ENCODE measurements around the gene C1QTNF8.

DNA sequence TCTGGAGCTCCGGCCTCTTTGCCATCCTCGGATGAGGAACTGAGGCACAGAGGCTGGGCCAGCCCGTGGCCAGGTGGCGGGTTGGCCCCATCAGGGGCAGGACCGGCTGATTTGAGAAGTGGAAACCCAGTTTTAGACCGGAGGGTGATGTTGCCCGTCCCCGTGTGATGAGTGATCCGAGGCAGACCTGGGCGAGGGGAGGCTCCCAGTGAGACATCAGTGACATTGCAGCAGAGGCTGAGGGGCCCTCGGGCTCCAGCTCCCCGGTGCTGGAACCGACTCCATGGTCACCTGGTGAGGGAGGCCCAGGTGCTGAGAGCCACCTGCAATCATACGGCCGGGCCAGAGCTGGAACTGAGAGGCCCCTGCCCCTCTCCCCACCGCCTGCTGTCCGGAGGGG, 30.0 kb upstream of the C1QTNF8 start:
- TF ChIP-seq SP1 (IDR thresholded peaks at IDR 0.05; ENCODE audit: low read depth, low read length), result no peak
- no peak for TF ChIP-seq BRCA1 (IDR thresholded peaks at IDR 0.05; ENCODE audit: low read depth, low read length)
- TF ChIP-seq POLR2AphosphoS5 (IDR thresholded peaks at IDR 0.05; ENCODE audit: low read depth, low read length), result no peak
- TF ChIP-seq, protein P1, sequence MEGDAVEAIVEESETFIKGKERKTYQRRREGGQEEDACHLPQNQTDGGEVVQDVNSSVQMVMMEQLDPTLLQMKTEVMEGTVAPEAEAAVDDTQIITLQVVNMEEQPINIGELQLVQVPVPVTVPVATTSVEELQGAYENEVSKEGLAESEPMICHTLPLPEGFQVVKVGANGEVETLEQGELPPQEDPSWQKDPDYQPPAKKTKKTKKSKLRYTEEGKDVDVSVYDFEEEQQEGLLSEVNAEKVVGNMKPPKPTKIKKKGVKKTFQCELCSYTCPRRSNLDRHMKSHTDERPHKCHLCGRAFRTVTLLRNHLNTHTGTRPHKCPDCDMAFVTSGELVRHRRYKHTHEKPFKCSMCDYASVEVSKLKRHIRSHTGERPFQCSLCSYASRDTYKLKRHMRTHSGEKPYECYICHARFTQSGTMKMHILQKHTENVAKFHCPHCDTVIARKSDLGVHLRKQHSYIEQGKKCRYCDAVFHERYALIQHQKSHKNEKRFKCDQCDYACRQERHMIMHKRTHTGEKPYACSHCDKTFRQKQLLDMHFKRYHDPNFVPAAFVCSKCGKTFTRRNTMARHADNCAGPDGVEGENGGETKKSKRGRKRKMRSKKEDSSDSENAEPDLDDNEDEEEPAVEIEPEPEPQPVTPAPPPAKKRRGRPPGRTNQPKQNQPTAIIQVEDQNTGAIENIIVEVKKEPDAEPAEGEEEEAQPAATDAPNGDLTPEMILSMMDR (IDR thresholded peaks at IDR 0.05; ENCODE audit: control extremely low read depth in 1 of 3, insufficient read depth in 1 of 3, low read depth in 1 of 3, low read length in 3 of 3), result no peak

Measured in H1 (cell line).